Heart left ventricle (tissue), 13 donors: ENCODE measurements around the gene FAM43A.

Experiments used
- POLR2A ChIP-seq, 2 donors: fragments of 450-650 bp; IDR thresholded peaks; one replicate each; pipeline ENCODE4 v1.6.1; 2017; ENCODE audit warnings: antibody characterized with exemption in 2 of 2, mild to moderate bottlenecking in 2 of 2, moderate library complexity in 2 of 2
- TF ChIP-seq, protein P1 (sequence below), 12 donors: fragments of 200-600 bp; sonication (generic) in 4 of 12; IDR thresholded peaks; one replicate each; pipeline versions ENCODE4 v1.5.0 to v1.8.0; 2018 to 2022; ENCODE audit warnings: antibody characterized with exemption in 12 of 12, mild to moderate bottlenecking in 5 of 12
- donor health status: ischemic (EF 13 %, LVEDD 7.1; RV severe dilation, severe dysfunction).
- donor health status: DM: no; HTN: yes; CAD: no.
- donor health status: DM: no; HTN: no; CAD: no.
- donor health status: ischemic (EF 25% LVEDD 6.9; RV normal size, moderate dysfunction).
- donor health status: ischemic (EF 25% LVEDD 5.7; RV mildly dilated, moderate dysfunction).
- donor health status: ischemic (EF 35%, LVEDD 5.7; RV mildly dilated, moderate dysfunction).
- donor health status: nonischemic (EF 11% LVEDD 7.7; RV severe dilation, severe dysfunction).
- donor health status: DM: yes; HTN: yes; CAD: no.
- donor health status: PGD.
- donor health status: ischemic (EF 29% LVEDD 5.4; RV normal size, mild dysfunction).
- donor health status: nonischemic (EF 23%, LVEDD 6.1; RV moderate dilation, normal function).

GRCh38 chr3:194659778-194660177, 25.9 kb upstream of the FAM43A start:
- TF ChIP-seq, protein P1, sequence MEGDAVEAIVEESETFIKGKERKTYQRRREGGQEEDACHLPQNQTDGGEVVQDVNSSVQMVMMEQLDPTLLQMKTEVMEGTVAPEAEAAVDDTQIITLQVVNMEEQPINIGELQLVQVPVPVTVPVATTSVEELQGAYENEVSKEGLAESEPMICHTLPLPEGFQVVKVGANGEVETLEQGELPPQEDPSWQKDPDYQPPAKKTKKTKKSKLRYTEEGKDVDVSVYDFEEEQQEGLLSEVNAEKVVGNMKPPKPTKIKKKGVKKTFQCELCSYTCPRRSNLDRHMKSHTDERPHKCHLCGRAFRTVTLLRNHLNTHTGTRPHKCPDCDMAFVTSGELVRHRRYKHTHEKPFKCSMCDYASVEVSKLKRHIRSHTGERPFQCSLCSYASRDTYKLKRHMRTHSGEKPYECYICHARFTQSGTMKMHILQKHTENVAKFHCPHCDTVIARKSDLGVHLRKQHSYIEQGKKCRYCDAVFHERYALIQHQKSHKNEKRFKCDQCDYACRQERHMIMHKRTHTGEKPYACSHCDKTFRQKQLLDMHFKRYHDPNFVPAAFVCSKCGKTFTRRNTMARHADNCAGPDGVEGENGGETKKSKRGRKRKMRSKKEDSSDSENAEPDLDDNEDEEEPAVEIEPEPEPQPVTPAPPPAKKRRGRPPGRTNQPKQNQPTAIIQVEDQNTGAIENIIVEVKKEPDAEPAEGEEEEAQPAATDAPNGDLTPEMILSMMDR (IDR thresholded peaks at IDR 0.05): no peak
- TF ChIP-seq POLR2A (IDR thresholded peaks at IDR 0.05): no peak
